Measurements from ENCODE around the gene CCDC167. TPM values are rescaled to one million over a fixed set of nuclear protein-coding genes. Genes with fewer than 3 reads are reported as not detected.

CCDC167 gene
- total RNA-seq, 4 donors from 2014 or later, result 8.7 to 47.6 (median 18.5) TPM; not detected in 1

DNA sequence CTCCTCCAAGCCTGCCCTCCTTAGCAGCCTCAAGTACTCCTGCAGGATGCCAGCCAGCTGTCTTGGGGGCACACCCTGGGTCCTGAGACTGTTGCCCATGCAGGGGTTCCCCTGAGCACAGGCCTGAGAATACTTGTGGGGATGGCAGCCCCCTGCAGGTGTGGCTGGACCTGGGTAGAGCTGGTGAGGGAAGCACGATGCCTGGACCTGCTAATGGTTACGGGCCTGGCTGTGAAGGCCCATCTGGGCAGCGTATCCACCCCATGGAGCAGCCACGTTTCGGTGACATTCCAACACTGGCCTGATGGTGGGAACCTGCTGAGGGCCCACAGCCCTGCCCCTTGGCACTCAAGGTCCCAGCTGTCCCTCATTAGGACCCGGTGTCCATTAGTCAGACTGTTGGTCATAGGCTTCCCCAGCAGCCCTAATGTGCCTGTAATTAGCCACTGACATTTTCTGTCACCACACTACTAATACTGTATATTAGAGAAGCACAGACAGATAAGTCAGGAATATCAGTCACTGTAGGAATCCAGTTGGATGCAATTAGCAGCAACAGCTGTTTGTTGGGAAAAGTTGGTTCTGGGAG is 20.3 kb downstream of the CCDC167 start:
- Histone ChIP-seq H3K27ac (no peak overlapping the region), H3K4me1 (no peaks in the 10 kb centered on the region), H3K27me3 (no peaks in the 10 kb centered on the region), H3K9me3 (no peaks in the 10 kb centered on the region), H3K36me3 (no peaks in the 10 kb centered on the region), H3K4me3 (no peak overlapping the region)
- intact Hi-C loops (cut with DNase I; ENCODE audit: low total_unique reads), result no loop called here
- DNase-seq, result no peak
- no peak for TF ChIP-seq CTCF (IDR thresholded peaks at IDR 0.05)
- no peak for TF ChIP-seq POLR2A (IDR thresholded peaks at IDR 0.05)

DNA sequence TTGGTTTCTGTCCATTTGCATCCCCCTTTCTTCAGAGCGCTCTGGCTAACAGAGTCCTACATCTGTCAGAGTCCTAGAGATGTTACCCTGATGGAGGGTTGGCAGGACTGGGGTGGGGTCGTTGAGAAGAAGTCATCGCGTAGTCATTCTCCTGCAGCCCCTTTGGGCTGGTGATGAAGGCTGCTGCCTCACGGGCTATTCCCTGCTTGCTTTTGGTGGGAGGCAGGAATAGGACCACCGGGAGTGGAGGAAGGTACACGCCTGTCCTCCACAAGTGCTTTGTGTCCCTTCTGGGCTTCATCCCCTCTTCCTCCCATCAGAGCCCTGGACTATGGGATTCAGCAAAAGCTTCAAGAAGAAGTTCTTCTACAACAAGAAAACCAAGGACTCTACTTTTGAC is 20.9 kb downstream of the CCDC167 start:
- no peak for DNase-seq
- H3K36me3 ChIP-seq, result no peaks in the 10 kb centered on the region

DNA sequence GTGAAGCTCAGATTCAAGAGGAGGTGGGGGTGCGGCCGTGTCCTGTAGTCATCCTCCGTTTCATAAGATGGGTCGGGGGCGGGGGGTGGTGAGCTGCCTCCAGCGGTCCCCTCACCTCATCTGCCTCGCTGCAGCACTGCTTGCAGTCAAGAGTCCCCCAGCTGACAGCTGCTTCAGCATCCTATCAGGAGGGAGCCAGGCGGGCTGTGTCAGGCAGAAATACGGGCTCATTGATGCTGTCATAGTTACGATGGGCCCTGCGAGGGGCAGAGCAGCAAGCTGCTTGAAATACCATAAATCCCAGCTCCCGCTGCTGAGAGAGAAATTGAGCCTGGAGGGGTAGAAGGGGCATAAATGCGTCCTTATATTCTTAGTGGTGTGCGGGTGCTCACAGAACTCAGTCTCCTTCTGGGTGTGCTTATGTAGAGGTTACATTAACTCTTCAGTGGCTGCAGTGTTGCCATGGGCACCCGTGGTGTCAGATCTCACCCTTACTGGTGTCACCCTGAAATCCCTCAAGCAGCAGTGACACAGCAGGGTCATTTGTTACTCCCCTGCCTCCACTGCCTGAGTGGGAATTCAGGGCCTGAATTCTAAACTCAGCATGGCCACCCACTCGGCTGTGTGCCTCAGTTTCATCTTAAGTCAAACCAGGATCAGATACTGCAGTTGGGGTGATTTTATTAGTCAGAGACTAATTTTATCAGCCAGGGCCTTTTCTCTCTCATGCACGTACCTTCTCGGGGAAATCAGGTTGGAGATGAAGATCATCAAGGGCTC is 21.8 kb downstream of the CCDC167 start:
- Histone ChIP-seq H3K36me3 (no peaks in the 10 kb centered on the region), H3K9me3 (no peaks in the 10 kb centered on the region), H3K27me3 (no peaks in the 10 kb centered on the region), H3K27ac (no peak overlapping the region), H3K4me1 (no peaks in the 10 kb centered on the region), H3K4me3 (no peak overlapping the region)
- TF ChIP-seq CTCF (IDR thresholded peaks at IDR 0.05), result no peak
- TF ChIP-seq POLR2A (IDR thresholded peaks at IDR 0.05), result no peak
- no peak for DNase-seq
- intact Hi-C loops (cut with DNase I; ENCODE audit: low total_unique reads), result no loop called here

More for the DNA sequence above, 20.9 kb downstream of the CCDC167 start:
- H3K9me3 ChIP-seq, result no peaks in the 10 kb centered on the region
- no peak overlapping the region for H3K27ac ChIP-seq
- H3K4me3 ChIP-seq, result no peak overlapping the region
- intact Hi-C loops (cut with DNase I; ENCODE audit: low total_unique reads), result no loop called here
- no peaks in the 10 kb centered on the region for H3K27me3 ChIP-seq
- H3K4me1 ChIP-seq, result no peaks in the 10 kb centered on the region
- TF ChIP-seq CTCF (IDR thresholded peaks at IDR 0.05) (no peak), POLR2A (IDR thresholded peaks at IDR 0.05) (no peak)

DNA sequence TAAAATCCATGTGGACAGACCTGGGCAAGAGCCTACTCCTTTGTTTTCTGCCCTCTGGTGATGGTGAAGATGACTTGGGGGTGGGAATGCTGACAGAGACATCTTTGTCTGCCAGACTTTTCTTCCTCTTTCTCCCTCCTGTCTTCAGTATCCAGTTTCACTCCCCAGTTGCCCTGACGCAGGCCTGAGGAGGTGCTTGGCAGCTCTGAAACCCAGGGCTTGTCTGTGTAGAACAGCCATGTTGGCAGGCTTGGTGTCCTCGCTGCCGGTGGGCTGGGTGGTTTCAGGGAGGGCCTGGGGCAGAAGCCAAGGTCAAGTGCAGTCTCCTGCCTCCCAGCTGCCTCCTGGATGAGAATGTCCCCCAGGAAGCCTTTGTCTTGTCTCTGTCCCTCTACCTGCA is 22.5 kb downstream of the CCDC167 start:
- intact Hi-C loops (cut with DNase I; ENCODE audit: low total_unique reads), result no loop called here

More for the DNA sequence above, 22.5 kb downstream of the CCDC167 start:
- H3K27me3 ChIP-seq, result no peaks in the 10 kb centered on the region
- H3K4me3 ChIP-seq, result no peak overlapping the region
- no peak overlapping the region for H3K27ac ChIP-seq
- no peaks in the 10 kb centered on the region for H3K36me3 ChIP-seq
- no peaks in the 10 kb centered on the region for H3K9me3 ChIP-seq
- TF ChIP-seq CTCF (IDR thresholded peaks at IDR 0.05), result no peak
- no peak for TF ChIP-seq POLR2A (IDR thresholded peaks at IDR 0.05)
- no peaks in the 10 kb centered on the region for H3K4me1 ChIP-seq
- no peak for DNase-seq

All from uterus (tissue), 4 donors.